AG10803 (cell line): Measurements from ENCODE around the gene GNAS-AS1.

ENCODE experiments used
- DNase-seq: peaks from one replicate; pipeline ENCODE4 v3.0.0; 2010; ENCODE audit warnings: low read depth
- H3K4me3 ChIP-seq: 2 replicates; pipeline ENCODE4 v1.5.1; 2011; ENCODE audit warnings: mild to moderate bottlenecking, low read length, control low read depth
- CTCF ChIP-seq: conservative IDR thresholded peaks from 2 replicates; pipeline ENCODE4 v1.5.1; 2011; ENCODE audit warnings: mild to moderate bottlenecking, low read length, control low read depth, inconsistent platforms

GNAS-AS1 gene

GRCh38 chr20:58852543-58853271 is 2.0 kb upstream of the GNAS-AS1 start, which contains the start of gene GNAS:
GNAS (plus strand) TSS chr20:58852716.
- H3K4me3 ChIP-seq: peak within 1 kb of the TSS; percentile 76
- peak; percentile 67 for TF ChIP-seq CTCF
- peak; percentile 49 for DNase-seq

GRCh38 chr20:58851969-58852458 is 1.3 kb upstream of the GNAS-AS1 start:
- no peak for DNase-seq
- TF ChIP-seq CTCF: no peak
- peak overlapping the region; percentile 76 for H3K4me3 ChIP-seq

GRCh38 chr20:58851221-58851968 is 693 bp upstream of the GNAS-AS1 start:
- H3K4me3 ChIP-seq: peak overlapping the region; percentile 76
- no peak for TF ChIP-seq CTCF
- no peak for DNase-seq

GRCh38 chr20:58847463-58847862 is 3.2 kb downstream of the GNAS-AS1 start:
- DNase-seq: no peak
- TF ChIP-seq CTCF: no peak
- H3K4me3 ChIP-seq: no peak overlapping the region

GRCh38 chr20:58845706-58846105 is 5.0 kb downstream of the GNAS-AS1 start:
- H3K4me3 ChIP-seq: no peak overlapping the region
- DNase-seq: no peak
- TF ChIP-seq CTCF: no peak

GRCh38 chr20:58843128-58843556 is 7.6 kb downstream of the GNAS-AS1 start:
- TF ChIP-seq CTCF: no peak
- DNase-seq: no peak
- H3K4me3 ChIP-seq: no peak overlapping the region

- H3K4me3 ChIP-seq: no peak overlapping the region
- DNase-seq: no peak
- no peak for TF ChIP-seq CTCF
Observed at GRCh38 chr20:58842276-58842675, 8.4 kb downstream of the GNAS-AS1 start.
